ENCODE results near the gene IL17RA.
A peak's percentile ranks its signal among the peaks of the same experiment; 100 is the strongest.

Gene IL17RA

DNA sequence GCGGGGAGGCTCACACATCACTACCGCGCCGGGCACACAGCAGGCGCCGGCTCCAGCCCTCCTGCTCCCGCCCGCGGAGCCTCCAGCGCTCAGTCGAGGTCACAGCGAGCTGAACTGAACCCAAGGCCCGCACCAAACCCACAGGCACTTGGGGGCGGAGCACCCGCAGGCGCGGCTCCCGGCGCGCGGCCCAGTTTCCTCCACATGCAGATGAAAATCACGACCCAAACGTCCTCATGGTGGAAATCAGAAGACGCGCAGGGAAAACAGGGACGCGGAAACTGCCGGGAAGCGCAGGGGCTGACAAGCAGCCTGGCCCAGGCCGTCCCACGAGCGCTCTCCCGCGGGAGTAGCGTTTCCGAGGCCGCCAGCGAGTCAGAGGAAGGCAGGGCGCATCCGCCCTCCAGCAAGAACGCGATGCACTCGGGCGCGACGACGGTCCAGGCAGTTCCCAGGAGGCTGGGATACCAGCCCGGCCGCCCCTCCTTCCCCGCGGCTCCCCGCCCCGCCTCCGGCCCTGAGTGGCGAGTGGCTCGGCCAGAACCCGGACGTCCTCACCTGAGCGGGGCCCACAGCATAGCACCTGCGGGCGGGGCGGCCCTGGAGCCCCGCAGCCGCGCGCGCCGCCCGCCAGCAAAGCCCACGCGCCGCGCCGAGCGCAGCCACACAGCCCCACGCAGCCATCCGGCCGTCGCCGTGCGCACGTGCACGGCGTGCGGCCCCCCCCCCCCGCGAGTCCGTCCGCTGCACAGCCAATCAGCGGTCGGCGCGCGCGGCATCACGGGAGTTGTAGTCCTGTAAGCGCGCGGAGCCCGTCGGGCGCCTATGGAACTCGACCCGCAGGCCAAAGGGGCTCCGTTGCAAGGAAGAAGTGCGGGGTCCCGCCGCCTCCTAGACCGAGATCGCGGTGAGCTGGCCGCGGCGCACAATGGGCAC lies 74.0 kb downstream of the IL17RA start, which contains the start of gene HDHD5:
Gene HDHD5, minus strand, starts transcription at position 710 of the 936 bp plus-strand sequence. Its CDS starts 26 bp downstream, at position 684.
- DNase-seq: peak; percentile 86

- peak; percentile 64 for DNase-seq
These were observed 74.7 kb downstream of the IL17RA start for GRCh38 chr22:17159504-17159951.

DNA sequence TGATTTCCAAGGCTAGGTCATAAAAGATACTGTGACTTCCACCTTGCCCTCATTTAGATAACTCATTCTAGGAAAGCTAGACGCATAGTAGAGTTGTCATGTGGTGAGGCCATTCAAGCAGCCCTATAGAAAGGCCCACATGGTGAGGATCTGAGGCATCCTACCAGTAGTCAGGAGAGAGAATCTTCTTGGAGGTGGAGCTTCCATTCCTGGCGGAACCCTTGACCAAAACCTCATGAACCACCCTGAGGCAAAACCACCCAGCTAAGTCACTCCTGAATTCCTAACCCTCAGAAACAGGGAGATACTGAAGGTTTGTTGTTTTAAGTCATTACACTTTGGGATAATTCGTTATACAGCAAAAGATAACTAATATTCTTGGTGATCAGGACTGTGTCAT lies 77.2 kb downstream of the IL17RA start:
- no peak for DNase-seq

DNA sequence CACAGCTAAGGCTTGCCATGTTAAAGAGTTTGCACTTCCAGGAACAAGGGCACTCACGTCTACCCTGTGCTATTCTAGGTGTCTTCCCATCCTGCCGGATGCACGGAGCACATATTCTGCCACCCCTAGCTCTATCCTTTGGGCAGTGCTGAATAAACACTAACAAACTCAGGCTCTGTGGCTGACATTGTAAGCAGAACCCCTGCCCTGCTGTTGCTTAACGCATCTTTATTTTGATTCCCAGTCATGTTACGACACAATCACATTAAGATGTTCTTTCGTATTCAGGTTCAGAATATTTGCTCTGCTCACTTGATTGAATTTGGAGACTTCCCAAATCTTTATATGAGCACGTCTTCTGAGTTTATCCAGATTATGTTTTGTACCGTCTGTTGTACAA lies 77.9 kb downstream of the IL17RA start:
- DNase-seq: no peak

DNA sequence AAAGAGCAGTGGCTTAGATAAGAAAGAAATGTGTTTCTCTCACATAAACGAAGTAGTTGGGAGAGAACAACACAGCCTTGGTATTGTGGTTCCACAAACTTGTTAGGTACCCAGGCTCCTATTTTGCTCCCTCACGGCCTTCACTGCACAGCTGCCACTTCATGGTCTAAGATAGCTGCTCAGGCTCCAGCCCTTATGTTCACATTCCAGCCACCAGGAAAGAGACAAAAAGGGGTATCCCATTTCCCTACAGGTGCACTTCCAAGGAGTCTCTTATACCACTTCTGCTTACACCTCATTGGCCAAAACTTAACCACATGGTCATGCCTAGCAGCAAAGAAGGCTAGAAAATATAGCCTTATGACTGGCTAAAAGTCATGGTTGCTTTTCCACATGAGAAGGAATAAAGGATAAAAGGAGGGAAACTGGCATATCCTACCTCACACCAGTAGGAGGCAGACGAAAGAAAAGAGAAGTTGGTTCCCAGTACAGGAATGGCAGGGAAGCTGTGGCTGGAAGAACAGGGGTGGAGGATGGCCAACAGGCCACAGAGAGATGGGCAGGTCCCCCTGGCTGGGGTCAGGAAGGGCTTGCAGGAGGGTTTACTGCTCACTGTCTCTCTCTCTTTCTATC lies 79.7 kb downstream of the IL17RA start:
- DNase-seq: no peak
